Activated CD4-positive, alpha-beta T cell treated with anti-CD3 and anti-CD28 coated beads, Interleukin-2, amount 10 ng/mL, durations not matched to agents 7 days and 5 days (primary cell): ENCODE measurements around the gene CENPB. TPM values are rescaled to one million over a fixed set of nuclear protein-coding genes. Genes with fewer than 3 reads are reported as not detected.

ENCODE experiments used
- CTCF ChIA-PET: fragments of 350-600 bp; sonication (Branson Sonifier 250); formaldehyde crosslinking; loops from one replicate; lab custom pipeline; 2021; ENCODE audit warnings: antibody characterized with exemption; lab: Charles Lee
- POLR2A ChIA-PET: fragments of 350-600 bp; sonication (Branson Sonifier 250); formaldehyde crosslinking; loops from one replicate; lab custom pipeline; 2021; ENCODE audit warnings: antibody characterized with exemption; lab: Charles Lee
- DNase-seq: peaks from one replicate; pipeline ENCODE4 v3.0.0-alpha.2; 2020
- H3K27ac Mint-ChIP-seq: one replicate; pipeline ENCODE4 v1.8.0; 2021; ENCODE audit warnings: mild to moderate bottlenecking, moderate library complexity, mixed read lengths
- H3K27me3 Mint-ChIP-seq: one replicate; pipeline ENCODE4 v1.8.0; 2021; ENCODE audit warnings: mixed read lengths
- H3K36me3 Mint-ChIP-seq: one replicate; pipeline ENCODE4 v1.8.0; 2021; ENCODE audit warnings: low read depth, mixed read lengths
- H3K4me1 Mint-ChIP-seq: one replicate; pipeline ENCODE4 v1.8.0; 2021; ENCODE audit warnings: mixed read lengths
- H3K4me3 Mint-ChIP-seq: one replicate; pipeline ENCODE4 v1.8.0; 2021; ENCODE audit warnings: mild to moderate bottlenecking, moderate library complexity, mixed read lengths
- H3K9me3 Mint-ChIP-seq: one replicate; pipeline ENCODE4 v1.8.0; 2021; ENCODE audit warnings: mixed read lengths
- total RNA-seq, 2 experiments: library from RNA; stranded (reverse); gene quantifications; one replicate each; pipeline ENCODE4 v1.2.3, GENCODE V29; 2021

Gene CENPB
- total RNA-seq, 2 experiments from 2014 or later: 77.8 to 85.6 TPM

- CTCF ChIA-PET: interaction anchor here (8.3 kb wide), 1 partner anchor 12 kb away, joined by 94 read pairs; the partner anchor contains the start of gene AP5S1
- peak overlapping the region; percentile 63 for H3K27ac Mint-ChIP-seq
- H3K36me3 Mint-ChIP-seq: peaks cover 80% of the 10 kb centered on the region
- H3K27me3 Mint-ChIP-seq: no peaks in the 10 kb centered on the region
- no peak overlapping the region for H3K4me3 Mint-ChIP-seq
- H3K4me1 Mint-ChIP-seq: peaks cover 86% of the 10 kb centered on the region
- DNase-seq: no peak
- no peaks in the 10 kb centered on the region for H3K9me3 Mint-ChIP-seq
- POLR2A ChIA-PET: no interaction called here
Measured at GRCh38 chr20:3804254-3804751, 17.8 kb upstream of the CENPB start.

DNA sequence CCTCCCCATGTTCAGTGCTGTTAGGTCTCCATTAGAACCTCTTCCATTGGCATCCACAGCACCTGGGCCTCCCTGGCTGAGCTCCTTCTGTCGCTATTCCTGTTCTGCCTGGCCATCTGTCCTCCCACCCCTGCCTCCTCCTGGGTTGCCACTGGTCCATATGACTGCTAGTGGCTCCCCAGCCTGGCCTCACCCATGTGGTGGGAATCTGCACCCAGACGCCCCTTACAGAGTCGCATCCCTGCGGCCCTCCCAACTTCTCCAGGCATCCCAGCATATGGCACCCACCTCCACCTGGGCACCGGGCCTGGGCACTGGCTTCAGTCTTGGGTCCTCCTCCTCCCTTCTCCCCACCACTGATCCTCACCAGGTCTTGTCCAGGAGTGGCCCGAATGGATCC is 17.3 kb upstream of the CENPB start:
- Mint-ChIP-seq H3K27ac (peak overlapping the region; percentile 86), H3K27me3 (no peaks in the 10 kb centered on the region), H3K9me3 (no peaks in the 10 kb centered on the region), H3K4me3 (no peak overlapping the region), H3K36me3 (peaks cover 85% of the 10 kb centered on the region), H3K4me1 (peaks cover 91% of the 10 kb centered on the region)
- DNase-seq: no peak
- ChIA-PET POLR2A (no interaction called here), CTCF (interaction anchor here (0.7 to 8.3 kb wide), 2 partner anchors 12 to 121 kb away, joined by 3 to 94 read pairs; partner anchors contain the start of gene AP5S1)

- DNase-seq: no peak
- Mint-ChIP-seq H3K4me3 (no peak overlapping the region), H3K27me3 (no peaks in the 10 kb centered on the region), H3K4me1 (peaks cover 93% of the 10 kb centered on the region), H3K9me3 (no peaks in the 10 kb centered on the region), H3K36me3 (peaks cover 87% of the 10 kb centered on the region), H3K27ac (peak overlapping the region; percentile 86)
- ChIA-PET POLR2A (no interaction called here), CTCF (interaction anchor here (0.7 to 8.3 kb wide), 2 partner anchors 13 to 122 kb away, joined by 3 to 94 read pairs; partner anchors contain the start of gene AP5S1)
Measured at GRCh38 chr20:3803289-3803688, 16.7 kb upstream of the CENPB start.

DNA sequence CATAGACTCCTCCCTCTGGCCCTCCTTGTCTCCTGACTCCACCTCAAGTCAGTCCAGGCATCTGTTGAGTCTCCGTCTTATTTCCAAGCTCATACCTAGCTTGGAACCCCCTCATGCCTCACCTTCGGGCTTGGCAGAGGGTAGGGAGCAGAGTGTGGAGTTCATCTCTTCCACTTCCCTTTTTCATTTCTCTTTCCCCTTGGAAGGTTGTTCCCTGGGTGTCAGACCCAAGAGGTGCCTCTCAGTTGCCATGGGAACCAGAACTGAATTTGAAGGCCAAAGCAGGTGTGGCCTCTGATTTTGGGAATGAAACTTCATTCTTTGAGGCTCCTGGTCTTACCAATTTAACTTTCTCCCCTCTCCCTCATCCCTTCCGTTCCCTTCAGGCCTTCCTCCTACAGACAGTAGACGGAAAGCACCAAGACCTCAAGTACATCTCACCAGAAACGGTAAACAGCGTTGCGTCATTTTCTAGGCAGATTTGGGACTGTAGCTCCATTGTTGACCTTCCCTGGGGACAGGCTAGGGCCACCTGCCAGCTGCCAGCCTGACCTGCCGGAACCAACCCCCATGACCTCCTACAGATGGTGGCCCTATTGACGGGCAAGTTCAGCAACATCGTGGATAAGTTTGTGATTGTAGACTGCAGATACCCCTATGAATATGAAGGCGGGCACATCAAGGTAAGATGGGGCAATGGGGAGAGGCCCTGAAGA is 16.1 kb upstream of the CENPB start:
- H3K36me3 Mint-ChIP-seq: peaks cover 91% of the 10 kb centered on the region
- H3K4me3 Mint-ChIP-seq: no peak overlapping the region
- no peaks in the 10 kb centered on the region for H3K9me3 Mint-ChIP-seq
- ChIA-PET CTCF (interaction anchor here (0.8 to 8.3 kb wide), 2 partner anchors 14 to 165 kb away, joined by 4 to 94 read pairs; partner anchors contain the start of gene AP5S1), POLR2A (no interaction called here)
- H3K27me3 Mint-ChIP-seq: no peaks in the 10 kb centered on the region
- no peak for DNase-seq
- peaks cover 91% of the 10 kb centered on the region for H3K4me1 Mint-ChIP-seq
- H3K27ac Mint-ChIP-seq: peak overlapping the region; percentile 68

DNA sequence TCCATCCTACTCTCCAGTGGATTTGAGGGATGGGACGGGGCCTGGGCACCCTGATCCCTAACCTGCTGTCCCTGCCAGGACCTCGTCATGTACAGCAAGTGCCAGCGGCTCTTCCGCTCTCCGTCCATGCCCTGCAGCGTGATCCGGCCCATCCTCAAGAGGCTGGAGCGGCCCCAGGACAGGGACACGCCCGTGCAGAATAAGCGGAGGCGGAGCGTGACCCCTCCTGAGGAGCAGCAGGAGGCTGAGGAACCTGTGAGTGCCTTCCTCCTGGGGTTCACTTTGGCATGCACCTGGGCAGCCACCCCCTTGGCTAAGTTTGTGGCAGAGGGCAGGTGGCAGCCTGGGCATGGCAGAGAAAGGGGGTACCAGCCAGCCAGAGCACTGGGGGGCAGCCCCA is 15.3 kb upstream of the CENPB start:
- no peak overlapping the region for H3K4me3 Mint-ChIP-seq
- peaks cover 96% of the 10 kb centered on the region for H3K36me3 Mint-ChIP-seq
- H3K4me1 Mint-ChIP-seq: peaks cover 82% of the 10 kb centered on the region
- ChIA-PET CTCF (interaction anchor here (1.3 to 8.3 kb wide), 2 partner anchors 14 to 43 kb away, joined by 3 to 94 read pairs; partner anchors contain the start of gene AP5S1), POLR2A (no interaction called here)
- H3K9me3 Mint-ChIP-seq: no peaks in the 10 kb centered on the region
- no peak for DNase-seq
- no peaks in the 10 kb centered on the region for H3K27me3 Mint-ChIP-seq
- H3K27ac Mint-ChIP-seq: peak overlapping the region; percentile 77

GRCh38 chr20:3801299-3801698 is 14.8 kb upstream of the CENPB start:
- Mint-ChIP-seq H3K27me3 (no peaks in the 10 kb centered on the region), H3K36me3 (peaks cover 94% of the 10 kb centered on the region), H3K9me3 (no peaks in the 10 kb centered on the region), H3K4me3 (no peak overlapping the region), H3K27ac (peak overlapping the region; percentile 77), H3K4me1 (peaks cover 77% of the 10 kb centered on the region)
- ChIA-PET CTCF (interaction anchor here (1.3 to 8.3 kb wide), 4 partner anchors 14 to 43 kb away, joined by 3 to 94 read pairs (median 8); partner anchors contain the start of genes AP5S1 and CENPB), POLR2A (no interaction called here)
- DNase-seq: no peak

- H3K27me3 Mint-ChIP-seq: no peaks in the 10 kb centered on the region
- peaks cover 91% of the 10 kb centered on the region for H3K36me3 Mint-ChIP-seq
Measured at GRCh38 chr20:3800878-3801260, 14.3 kb upstream of the CENPB start.

DNA sequence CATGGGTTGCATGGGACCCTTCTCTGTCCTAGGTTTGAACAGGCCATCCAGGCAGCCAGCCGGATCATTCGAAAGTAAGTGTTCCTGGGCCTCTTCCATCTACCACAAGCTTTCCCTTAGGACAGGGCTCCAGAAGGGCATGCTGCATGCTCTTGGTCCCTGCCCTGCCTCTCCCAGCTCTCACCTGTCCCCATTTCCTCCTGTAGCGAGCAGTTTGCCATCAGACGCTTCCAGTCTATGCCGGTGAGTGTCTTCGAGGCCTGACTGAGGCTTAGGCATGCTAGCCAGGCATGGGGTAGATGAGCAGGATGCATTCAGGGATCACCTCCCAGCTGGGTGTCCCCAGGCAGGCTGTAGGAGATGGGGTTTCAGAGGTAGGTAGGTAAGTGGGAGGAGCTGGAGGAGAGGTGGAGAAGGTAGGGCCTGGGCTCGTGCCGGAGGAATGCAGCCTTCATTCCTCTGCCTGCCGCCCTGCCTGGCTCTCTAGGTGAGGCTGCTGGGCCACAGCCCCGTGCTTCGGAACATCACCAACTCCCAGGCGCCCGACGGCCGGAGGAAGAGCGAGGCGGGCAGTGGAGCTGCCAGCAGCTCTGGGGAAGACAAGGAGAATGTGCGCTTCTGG is 13.8 kb upstream of the CENPB start:
- CTCF ChIA-PET: interaction anchor here (0.7 to 8.3 kb wide), 8 partner anchors 9 to 54 kb away, joined by 3 to 94 read pairs (median 3); partner anchors contain the start of genes AP5S1 and CENPB
- H3K4me3 Mint-ChIP-seq: peak overlapping the region; percentile 36
- H3K27ac Mint-ChIP-seq: peak overlapping the region; percentile 92

More at GRCh38 chr20:3800878-3801260, 14.3 kb upstream of the CENPB start:
- ChIA-PET POLR2A (no interaction called here), CTCF (interaction anchor here (0.7 to 8.3 kb wide), 6 partner anchors 10 to 54 kb away, joined by 3 to 94 read pairs (median 4); partner anchors contain the start of genes AP5S1 and CENPB)
- no peak for DNase-seq
- Mint-ChIP-seq H3K4me1 (peaks cover 74% of the 10 kb centered on the region), H3K27ac (peak overlapping the region; percentile 77), H3K4me3 (no peak overlapping the region), H3K9me3 (no peaks in the 10 kb centered on the region)

DNA sequence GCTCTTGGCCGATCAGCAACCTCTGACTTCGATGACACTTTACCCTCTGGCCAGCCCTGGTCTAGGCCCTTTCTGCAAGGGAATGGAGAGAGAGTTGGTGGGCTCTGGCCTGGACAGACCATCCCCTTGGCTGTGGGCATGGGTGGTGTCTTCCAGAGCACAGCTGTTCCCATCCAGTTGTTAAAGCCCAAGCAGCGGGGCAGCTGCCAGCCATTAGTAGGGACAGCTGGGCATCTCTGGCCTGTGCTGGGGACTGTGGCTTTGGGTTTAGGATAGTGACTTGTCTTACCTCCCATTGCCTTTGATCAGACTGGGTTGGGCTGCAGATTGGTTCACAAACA is 12.3 kb upstream of the CENPB start:
- Mint-ChIP-seq H3K4me1 (peaks cover 69% of the 10 kb centered on the region), H3K36me3 (peaks cover 77% of the 10 kb centered on the region), H3K27ac (peak overlapping the region; percentile 92), H3K9me3 (no peaks in the 10 kb centered on the region), H3K4me3 (peak overlapping the region; percentile 92), H3K27me3 (no peaks in the 10 kb centered on the region)
- POLR2A ChIA-PET: no interaction called here
- no peak for DNase-seq
- CTCF ChIA-PET: interaction anchor here (8.3 kb wide), 1 partner anchor 17 kb away, joined by 94 read pairs; the partner anchor contains the start of gene AP5S1

More for the DNA sequence above, 13.8 kb upstream of the CENPB start:
- Mint-ChIP-seq H3K27me3 (no peaks in the 10 kb centered on the region), H3K9me3 (no peaks in the 10 kb centered on the region), H3K36me3 (peaks cover 90% of the 10 kb centered on the region), H3K4me1 (peaks cover 73% of the 10 kb centered on the region)
- POLR2A ChIA-PET: no interaction called here
- DNase-seq: no peak

DNA sequence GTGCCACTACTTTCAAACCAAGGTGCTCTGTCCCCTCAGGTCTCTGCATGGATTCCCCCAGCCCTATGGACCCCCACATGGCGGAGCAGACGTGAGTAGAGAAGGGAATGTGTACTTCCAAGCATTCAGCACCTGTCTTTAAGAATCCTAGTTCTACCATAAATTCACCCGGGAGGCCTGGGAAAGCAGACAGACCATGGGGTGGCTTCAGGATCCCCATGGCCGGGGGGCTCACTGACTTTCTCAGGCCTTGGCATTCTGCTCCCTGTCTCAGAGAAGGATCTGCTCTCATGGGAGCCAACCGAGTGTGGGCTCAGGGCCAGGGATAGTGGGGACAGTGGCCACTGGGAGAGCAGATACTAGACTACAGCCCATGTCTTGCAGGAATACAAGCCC is 11.8 kb upstream of the CENPB start:
- DNase-seq: no peak
- H3K27me3 Mint-ChIP-seq: no peaks in the 10 kb centered on the region
- H3K4me1 Mint-ChIP-seq: peaks cover 63% of the 10 kb centered on the region
- ChIA-PET POLR2A (no interaction called here), CTCF (interaction anchor here (8.3 kb wide), 1 partner anchor 18 kb away, joined by 94 read pairs; the partner anchor contains the start of gene AP5S1)
- H3K4me3 Mint-ChIP-seq: peak overlapping the region; percentile 92
- no peaks in the 10 kb centered on the region for H3K9me3 Mint-ChIP-seq
- H3K36me3 Mint-ChIP-seq: peaks cover 72% of the 10 kb centered on the region
- peak overlapping the region; percentile 92 for H3K27ac Mint-ChIP-seq

DNA sequence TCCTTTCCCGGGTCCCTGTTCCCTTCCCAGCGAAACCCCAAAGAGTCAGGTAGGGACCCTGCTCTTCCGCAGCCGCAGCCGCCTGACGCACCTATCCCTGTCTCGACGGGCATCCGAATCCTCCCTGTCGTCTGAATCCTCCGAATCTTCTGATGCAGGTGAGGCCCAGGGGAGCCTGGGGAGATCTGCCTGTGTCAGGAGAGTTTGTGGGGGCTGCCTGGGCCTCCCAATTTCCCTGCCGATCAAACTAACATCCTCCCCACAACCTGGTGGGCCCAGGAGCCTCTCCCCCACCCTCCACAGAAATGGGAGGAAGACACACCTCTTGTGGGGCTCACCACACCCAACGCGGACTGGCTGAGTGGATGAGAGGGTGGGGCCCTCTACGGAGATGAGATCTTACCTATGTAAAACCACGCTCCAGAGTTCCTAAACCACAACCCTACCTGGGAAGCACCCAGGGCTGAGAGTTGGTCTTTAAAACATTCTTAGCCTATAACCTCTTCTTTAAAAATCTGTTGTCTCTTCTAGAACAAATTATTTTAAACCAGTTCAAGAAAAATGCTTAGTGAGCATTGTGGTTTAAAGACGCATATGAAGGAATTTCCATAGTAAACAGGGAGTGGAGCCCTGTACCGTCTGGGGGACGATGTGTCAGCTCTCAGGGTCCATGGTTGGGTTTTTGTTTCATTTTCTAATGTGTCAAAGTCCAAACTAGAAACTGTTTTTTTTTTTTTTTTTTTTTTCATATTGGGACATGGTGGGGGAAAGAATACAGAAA is 11.2 kb upstream of the CENPB start:
- H3K36me3 Mint-ChIP-seq: peaks cover 66% of the 10 kb centered on the region
- peak overlapping the region; percentile 92 for H3K27ac Mint-ChIP-seq
- H3K27me3 Mint-ChIP-seq: no peaks in the 10 kb centered on the region
- POLR2A ChIA-PET: no interaction called here
- no peaks in the 10 kb centered on the region for H3K9me3 Mint-ChIP-seq
- peak overlapping the region; percentile 92 for H3K4me3 Mint-ChIP-seq
- peak; percentile 77 for DNase-seq
- H3K4me1 Mint-ChIP-seq: peaks cover 58% of the 10 kb centered on the region
- CTCF ChIA-PET: interaction anchor here (1.0 to 8.3 kb wide), 2 partner anchors 12 to 18 kb away, joined by 8 to 94 read pairs; partner anchors contain the start of gene AP5S1

GRCh38 chr20:3797226-3797545 is 10.6 kb upstream of the CENPB start:
- CTCF ChIA-PET: interaction anchor here (1.0 kb wide), 1 partner anchor 12 kb away, joined by 8 read pairs; no protein-coding TSS in a partner anchor
- Mint-ChIP-seq H3K4me3 (peak overlapping the region; percentile 92), H3K9me3 (no peaks in the 10 kb centered on the region), H3K4me1 (peaks cover 52% of the 10 kb centered on the region), H3K27ac (peak overlapping the region; percentile 92), H3K27me3 (no peaks in the 10 kb centered on the region), H3K36me3 (peaks cover 60% of the 10 kb centered on the region)
- no peak for DNase-seq
- POLR2A ChIA-PET: no interaction called here
